ENCODE measurements around the gene TMX4.

TMX4 gene

GRCh38 chr20:7938058-7938457 is 81.5 kb downstream of the TMX4 start:
- TF ChIP-seq CTCF (IDR thresholded peaks at IDR 0.05; ENCODE audit: low read depth, low read length, missing control alignments) = no peak
- DNase-seq (ENCODE audit: low read depth) = no peak
- H3K4me3 ChIP-seq (ENCODE audit: low read depth, low read length) = no peak overlapping the region
- in situ Hi-C loops (cut with HindIII; ENCODE audit: low sequenced_read_pairs) = no loop called here

- no peak overlapping the region for H3K4me3 ChIP-seq (ENCODE audit: low read depth, low read length)
- no peak for TF ChIP-seq CTCF (IDR thresholded peaks at IDR 0.05; ENCODE audit: low read depth, low read length, missing control alignments)
- in situ Hi-C loops (cut with HindIII; ENCODE audit: low sequenced_read_pairs) = no loop called here
- no peak for DNase-seq (ENCODE audit: low read depth)
Observed at GRCh38 chr20:7937328-7937727, 82.2 kb downstream of the TMX4 start.

GRCh38 chr20:7935027-7935551 is 84.5 kb downstream of the TMX4 start:
- H3K4me3 ChIP-seq (ENCODE audit: low read depth, low read length) = no peak overlapping the region
- no peak for DNase-seq (ENCODE audit: low read depth)
- in situ Hi-C loops (cut with HindIII; ENCODE audit: low sequenced_read_pairs) = no loop called here
- TF ChIP-seq CTCF (IDR thresholded peaks at IDR 0.05; ENCODE audit: low read depth, low read length, missing control alignments) = no peak

- no peak for DNase-seq (ENCODE audit: low read depth)
- no peak overlapping the region for H3K4me3 ChIP-seq (ENCODE audit: low read depth, low read length)
- no peak for TF ChIP-seq CTCF (IDR thresholded peaks at IDR 0.05; ENCODE audit: low read depth, low read length, missing control alignments)
- in situ Hi-C loops (cut with HindIII; ENCODE audit: low sequenced_read_pairs) = no loop called here
Observed at GRCh38 chr20:7933346-7933745, 86.2 kb downstream of the TMX4 start.

GRCh38 chr20:7930343-7930742 is 89.2 kb downstream of the TMX4 start:
- no peak for TF ChIP-seq CTCF (IDR thresholded peaks at IDR 0.05; ENCODE audit: low read depth, low read length, missing control alignments)
- DNase-seq (ENCODE audit: low read depth) = no peak
- in situ Hi-C loops (cut with HindIII; ENCODE audit: low sequenced_read_pairs) = no loop called here

More at GRCh38 chr20:7930343-7930742, 89.2 kb downstream of the TMX4 start:
- H3K4me3 ChIP-seq (ENCODE audit: low read depth, low read length) = no peak overlapping the region

All from astrocyte of the cerebellum (primary cell).